IMR-90 (cell line): ENCODE data around the gene AEN. TPM values are rescaled to one million over a fixed set of nuclear protein-coding genes. Genes with fewer than 3 reads are reported as not detected.

ENCODE experiments used
- ATAC-seq: fragments of 200-7000 bp; cut with Tn5 transposase; 2 replicates; pipeline ENCODE4 v1.9.1; 2020; ENCODE audit warnings: low read depth, mild to moderate bottlenecking, moderate library complexity
- BruUV-seq: library from RNA; stranded (reverse); fragments of 400-500 nt; replicated peaks from 2 replicates; lab custom pipeline; 2021; lab: Mats Ljungman, UMichigan
- CTCF ChIA-PET: fragments of 300-600 bp; formaldehyde crosslinking; extraction: SDS; loops from one replicate; lab custom pipeline; 2021; ENCODE audit warnings: antibody characterized with exemption; lab: Yijun Ruan, JAX
- POLR2A ChIA-PET: fragments of 300-600 bp; sonication (Branson Sonifier 250); formaldehyde crosslinking; loops from one replicate; lab custom pipeline; 2022; ENCODE audit warnings: antibody characterized with exemption; ENCODE audit not compliant: unreplicated experiment; lab: Charles Lee
- DNase-seq: peaks from one replicate; pipeline ENCODE4 v3.0.0; 2013
- H2AFZ ChIP-seq: replicated peaks from 2 replicates; pipeline ENCODE3; 2013; ENCODE audit warnings: low read length, mild to moderate bottlenecking; ENCODE audit not compliant: poor library complexity
- H2AK5ac ChIP-seq: 2 replicates; pipeline ENCODE4 v1.6.1; 2013; ENCODE audit warnings: low read depth, low read length, inconsistent platforms
- H2AK9ac ChIP-seq: replicated peaks from 2 replicates; pipeline ENCODE3; 2013; ENCODE audit warnings: mild to moderate bottlenecking, low read depth, low read length, moderate library complexity; ENCODE audit not compliant: poor library complexity
- H2BK120ac ChIP-seq: 2 replicates; pipeline ENCODE4 v1.6.1; 2013; ENCODE audit warnings: low read depth, low read length, inconsistent platforms
- H2BK15ac ChIP-seq: 3 replicates; pipeline ENCODE4 v1.6.1; 2013; ENCODE audit warnings: low read depth, low read length, inconsistent platforms
- H2BK20ac ChIP-seq: 2 replicates; pipeline ENCODE4 v1.6.1; 2013; ENCODE audit warnings: low read depth, mild to moderate bottlenecking, inconsistent platforms, low read length, moderate library complexity
- H2BK5ac ChIP-seq: 2 replicates; pipeline ENCODE4 v1.6.1; 2013; ENCODE audit warnings: mild to moderate bottlenecking, low read depth, low read length, inconsistent platforms; ENCODE audit not compliant: poor library complexity, severe bottlenecking
- H3K14ac ChIP-seq: replicated peaks from 2 replicates; pipeline ENCODE4 v1.6.1; 2013; ENCODE audit warnings: low read depth, low read length, inconsistent platforms
- H3K18ac ChIP-seq: 2 replicates; pipeline ENCODE4 v1.6.1; 2013; ENCODE audit warnings: low read depth, low read length, control low read depth
- H3K23ac ChIP-seq: 2 replicates; pipeline ENCODE4 v1.6.1; 2013; ENCODE audit warnings: low read depth, low read length, inconsistent platforms
- H3K27ac ChIP-seq: 2 replicates; pipeline ENCODE4 v1.5.1; 2013; ENCODE audit warnings: mild to moderate bottlenecking, control low read depth, low read length; ENCODE audit not compliant: insufficient read depth
- H3K27me3 ChIP-seq: 2 replicates; pipeline ENCODE4 v1.6.1; 2013; ENCODE audit warnings: low read length; ENCODE audit not compliant: control insufficient read depth, insufficient read depth
- H3K36me3 ChIP-seq: 2 replicates; pipeline ENCODE4 v1.6.1; 2013; ENCODE audit warnings: low read length, mixed read lengths; ENCODE audit not compliant: control insufficient read depth, insufficient read depth
- H3K4ac ChIP-seq: 2 replicates; pipeline ENCODE4 v1.6.1; 2013; ENCODE audit warnings: low read depth, low read length, inconsistent platforms
- H3K4me1 ChIP-seq: 2 replicates; pipeline ENCODE4 v1.6.1; 2013; ENCODE audit warnings: low read length, mixed read lengths; ENCODE audit not compliant: control insufficient read depth, insufficient read depth
- H3K4me2 ChIP-seq: 2 replicates; pipeline ENCODE4 v1.6.1; 2013; ENCODE audit warnings: low read depth, mild to moderate bottlenecking, control low read depth, low read length, moderate library complexity
- H3K4me3 ChIP-seq: 2 replicates; pipeline ENCODE4 v1.5.1; 2013; ENCODE audit warnings: low read depth, mild to moderate bottlenecking, control low read depth, low read length, moderate library complexity; ENCODE audit not compliant: insufficient read depth
- H3K56ac ChIP-seq: 2 replicates; pipeline ENCODE4 v1.6.1; 2013; ENCODE audit warnings: low read length, inconsistent platforms; ENCODE audit not compliant: insufficient read depth; ENCODE audit errors: extremely low read depth
- H3K79me1 ChIP-seq, 2 experiments: 2 replicates each; pipeline ENCODE4 v1.6.1; 2013; ENCODE audit warnings: low read length in 2 of 2, inconsistent platforms in 1 of 2, low read depth in 1 of 2
- H3K9ac ChIP-seq: 2 replicates; pipeline ENCODE4 v1.6.1; 2013; ENCODE audit warnings: low read depth, low read length, control low read depth
- H3K9me1 ChIP-seq: 2 replicates; pipeline ENCODE4 v1.6.1; 2013; ENCODE audit warnings: low read length, inconsistent platforms; ENCODE audit not compliant: insufficient read depth
- H3K9me3 ChIP-seq: 2 replicates; pipeline ENCODE4 v1.6.1; 2013; ENCODE audit warnings: low read length; ENCODE audit not compliant: control insufficient read depth, insufficient read depth
- H4K20me1 ChIP-seq: 2 replicates; pipeline ENCODE4 v1.6.1; 2013; ENCODE audit warnings: low read length, inconsistent platforms; ENCODE audit not compliant: insufficient read depth
- H4K5ac ChIP-seq: 2 replicates; pipeline ENCODE4 v1.6.1; 2013; ENCODE audit warnings: mild to moderate bottlenecking, low read depth, low read length, control low read depth
- H4K8ac ChIP-seq, 2 experiments: 2 replicates each; pipeline ENCODE4 v1.6.1; 2013; ENCODE audit warnings: low read depth in 2 of 2, low read length in 2 of 2, control low read depth in 1 of 2, inconsistent platforms in 1 of 2
- H4K91ac ChIP-seq: 2 replicates; pipeline ENCODE4 v1.6.1; 2013; ENCODE audit warnings: low read depth, low read length, inconsistent platforms; ENCODE audit not compliant: insufficient read depth
- ELK1 ChIP-seq: fragments of 150-350 bp; IDR thresholded peaks from 2 replicates; pipeline ENCODE4 v1.6.1; 2016; ENCODE audit warnings: low read depth, mild to moderate bottlenecking, low read length, moderate library complexity, borderline replicate concordance
- MAZ ChIP-seq: IDR thresholded peaks from 2 replicates; pipeline ENCODE4 v1.6.1; 2012; ENCODE audit warnings: low read depth, mild to moderate bottlenecking, low read length, improper control_type of control experiment, moderate library complexity, borderline replicate concordance
- RFX5 ChIP-seq: IDR thresholded peaks from 2 replicates; pipeline ENCODE4 v1.8.0; 2012; ENCODE audit warnings: low read depth, mild to moderate bottlenecking, low read length, moderate library complexity
- WGBS, 2 experiments: methylation state at CpG; one replicate each; pipeline versions ENCODE4 v1.1.5 to v1.1.7; 2013; ENCODE audit warnings: missing lambda C conversion rate in 2 of 2; ENCODE audit not compliant: insufficient read length in 1 of 2; ENCODE audit errors: extremely low coverage in 2 of 2; 5-methylcytosine and 5-hydroxymethylcytosine counted together
- dilution Hi-C: fragments of 300-500 bp; cut with HindIII; formaldehyde crosslinking; loops from one replicate; pipeline ENCODE4 v1.14.3; 2018; ENCODE audit warnings: low sequenced_read_pairs; ENCODE audit not compliant: unreplicated experiment
- in situ Hi-C: fragments of 300-500 bp; cut with MboI; formaldehyde crosslinking; loops from 3 replicates; pipeline ENCODE4 v1.14.3; 2019; ENCODE audit warnings: low sequenced_read_pairs, inconsistent platforms, mixed read lengths
- intact Hi-C: fragments of 100-400 bp; cut with micrococcal nuclease; formaldehyde crosslinking; loops from 2 replicates; pipeline ENCODE4 v1.10.0; 2022
- polyA plus RNA-seq, 3 experiments: library from polyadenylated mRNA; depleted of rRNA; stranded (reverse); fragments of >200 nt; gene quantifications; 2 replicates each; pipeline ENCODE4 v1.2.3, GENCODE V29; 2012; ENCODE audit warnings: low replicate concordance in 1 of 3
- total RNA-seq: library from RNA; depleted of rRNA; stranded (reverse); fragments of >200 nt; gene quantifications from 2 replicates; pipeline ENCODE4 v1.2.3, GENCODE V29; 2012

The AEN gene
- total and polyA plus RNA-seq, 2 of the 4 experiments (the other 2 are of a cell fraction), result 48.6 to 85.5 TPM

- no peak overlapping the region for H2AFZ ChIP-seq
- no peak overlapping the region for H2AK9ac ChIP-seq
- no peak overlapping the region for H2BK20ac ChIP-seq
- H2BK15ac ChIP-seq, result no peak overlapping the region; the same call in 2 of the 3 replicates
- H3K56ac ChIP-seq, result no peak overlapping the region
- no peak overlapping the region for H3K4ac ChIP-seq
- H3K9me1 ChIP-seq, result peaks cover 7% of the 10 kb centered on the region
- no peaks in the 10 kb centered on the region for H3K36me3 ChIP-seq
- peaks cover 13% of the 10 kb centered on the region for H3K4me1 ChIP-seq
- WGBS, 2 experiments, result no CpG with 5 or more reads among the region's 6 CpGs
- TF ChIP-seq MAZ, result no peak
- TF ChIP-seq ELK1, result no peak
- TF ChIP-seq RFX5, result no peak
- H3K79me1 ChIP-seq, result no peaks in the 10 kb centered on the region
- intact Hi-C loops, result no loop called here
- BruUV-seq, result no TSS peak
- ATAC-seq, result no peak
- H3K27ac ChIP-seq, result no peak overlapping the region
- no peak overlapping the region for H4K91ac ChIP-seq
- no peak for DNase-seq
- CTCF ChIA-PET, result no interaction called here
- H3K4me3 ChIP-seq, result no peak overlapping the region
- no peaks in the 10 kb centered on the region for H3K9me3 ChIP-seq
- no peak overlapping the region for H3K18ac ChIP-seq
- POLR2A ChIA-PET, result no interaction called here
- no peaks in the 10 kb centered on the region for H3K27me3 ChIP-seq
- H3K4me2 ChIP-seq, result no peak overlapping the region
- H3K14ac ChIP-seq, result no peak overlapping the region
- no peak overlapping the region for H4K8ac ChIP-seq
- H4K20me1 ChIP-seq, result no peaks in the 10 kb centered on the region
- dilution Hi-C loops, result no loop called here
- in situ Hi-C loops, result loop anchor here (25.0 kb wide), 2 partner anchors 174 to 499 kb away; no protein-coding TSS in a partner anchor
- no peak overlapping the region for H2BK120ac ChIP-seq
- no peak overlapping the region for H4K5ac ChIP-seq
- no peak overlapping the region for H2BK5ac ChIP-seq
- H2AK5ac ChIP-seq, result no peak overlapping the region
- no peak overlapping the region for H3K23ac ChIP-seq
- no peak overlapping the region for H3K9ac ChIP-seq
Measured at GRCh38 chr15:88663141-88663621, 42.0 kb downstream of the AEN start.
